H1 (cell line): ENCODE measurements around the gene SCP2. TPM values are rescaled to one million over a fixed set of nuclear protein-coding genes. Genes with fewer than 3 reads are reported as not detected.

Experiments
- CHD1 ChIP-seq: IDR thresholded peaks from 2 replicates; pipeline ENCODE4 v1.6.1; 2012; ENCODE audit warnings: low read depth, low read length, improper control_type of control experiment
- EZH2 ChIP-seq: fragments of 200-600 bp; sonication (generic); IDR thresholded peaks from 2 replicates; pipeline ENCODE4 v1.7.1; 2012; ENCODE audit warnings: low read depth, mild to moderate bottlenecking, moderate library complexity, low read length, inconsistent platforms; ENCODE audit not compliant: severe bottlenecking
- RBBP5 ChIP-seq: IDR thresholded peaks from 2 replicates; pipeline ENCODE4 v1.7.1; 2012; ENCODE audit warnings: low read depth, mild to moderate bottlenecking, inconsistent platforms, low read length, moderate library complexity, borderline replicate concordance
- RXRA ChIP-seq: IDR thresholded peaks from 2 replicates; pipeline ENCODE4 v1.6.1; 2011; ENCODE audit warnings: low read depth, mild to moderate bottlenecking, low read length, moderate library complexity; ENCODE audit not compliant: insufficient read depth
- TEAD4 ChIP-seq: IDR thresholded peaks from 2 replicates; pipeline ENCODE4 v1.6.1; 2012; ENCODE audit warnings: low read depth, low read length, inconsistent platforms, mixed read lengths
- polyA plus RNA-seq, 7 experiments: library from polyadenylated mRNA; depleted of rRNA in 3 of 7; stranded (reverse) in 5 of 7; unstranded in 2 of 7; fragments of >200 nt in 5 of 7; fragments of 200-250 nt in 2 of 7; gene quantifications; 1 replicate in 5 of 7; 2 replicates in 1 of 7; 4 replicates in 1 of 7; pipeline versions ENCODE4 v1.2.1 to v1.2.3, GENCODE V29; 2011 to 2013; ENCODE audit warnings: missing spikeins in 2 of 7, mixed read lengths in 2 of 7
- total RNA-seq: library from RNA; stranded (reverse); fragmentation: NEBNext Ultra II Directional; extraction: Animal tissue kit (Norgen Biotek cat#: 25700); gene quantifications from 2 replicates; pipeline ENCODE4 v1.2.1, GENCODE V29; 2021

The SCP2 gene
- total and polyA plus RNA-seq, 2 of the 8 experiments (the other 6 are each of a cell fraction or from before 2014, with no cell fraction given), result 20.9 to 54.3 TPM

- TF ChIP-seq RXRA, result no peak
- no peak for TF ChIP-seq RBBP5
- no peak for TF ChIP-seq CHD1
- no peak for TF ChIP-seq TEAD4
- no peak for TF ChIP-seq EZH2
These were observed 159.5 kb downstream of the SCP2 start (continued) for GRCh38 chr1:53086491-53087070.
